Left lung (tissue), 10 donors: Measurements from ENCODE around the gene ARFGAP2. TPM values are rescaled to one million over a fixed set of nuclear protein-coding genes. Genes with fewer than 3 reads are reported as not detected.

Source experiments
- ATAC-seq: fragments of 200-7000 bp; cut with Tn5 transposase; one replicate; pipeline ENCODE4 v1.9.1; 2020; ENCODE audit warnings: moderate library complexity
- DNase-seq, 4 donors: peaks; one replicate each; pipeline ENCODE4 v3.0.0-alpha.2; 2013 to 2020
- H3K27ac ChIP-seq, 2 donors: fragments of 200-600 bp; sonication (generic) in 1 of 2; one replicate each; pipeline versions ENCODE4 v1.5.0 to v1.8.0; 2020 to 2021
- H3K27me3 ChIP-seq, 2 donors: fragments of 200-600 bp; sonication (generic) in 1 of 2; one replicate each; pipeline versions ENCODE4 v1.5.0 to v1.8.0; 2020 to 2021
- H3K36me3 ChIP-seq, 2 donors: fragments of 200-600 bp; sonication (generic) in 1 of 2; one replicate each; pipeline versions ENCODE4 v1.5.0 to v1.8.0; 2020 to 2021
- H3K4me1 ChIP-seq, 2 donors: fragments of 200-600 bp; one replicate each; pipeline ENCODE4 v1.8.0; 2021
- H3K4me3 ChIP-seq, 2 donors: fragments of 200-600 bp; sonication (generic) in 1 of 2; one replicate each; pipeline versions ENCODE4 v1.5.0 to v1.8.0; 2020 to 2021; ENCODE audit warnings: mild to moderate bottlenecking in 1 of 2
- H3K9me3 ChIP-seq, 2 donors: fragments of 200-600 bp; sonication (generic) in 1 of 2; one replicate each; pipeline versions ENCODE4 v1.5.0 to v1.8.0; 2020 to 2021
- intact Hi-C, 2 donors: fragments of 100-400 bp; cut with DNase I; formaldehyde crosslinking; loops; one replicate each; pipeline versions ENCODE4 v1.11.2 to v1.14.2; 2022
- polyA plus RNA-seq, 6 donors: library from polyadenylated mRNA; unstranded; fragments of 120-200 nt; gene quantifications; one replicate each; pipeline ENCODE4 v1.2.1, GENCODE V29; 2013; ENCODE audit not compliant: insufficient read length in 6 of 6
- total RNA-seq, 2 donors: library from RNA; stranded (reverse); fragmentation: NEBNext Ultra II Directional; extraction: Animal tissue kit (Norgen Biotek cat#: 25700); gene quantifications; one replicate each; pipeline ENCODE4 v1.2.1, GENCODE V29; 2021
- TF ChIP-seq, protein P1 (sequence below), 2 donors: fragments of 200-600 bp; sonication (generic) in 1 of 2; IDR thresholded peaks; one replicate each; pipeline versions ENCODE4 v1.5.0 to v1.8.0; 2021; ENCODE audit warnings: antibody characterized with exemption in 2 of 2
- donor health status: DM: no; HTN: yes; CAD: no.
- donor health status: DM: no; HTN: no; CAD: no.

ARFGAP2 gene
- total and polyA plus RNA-seq, 8 donors = 79.1 to 103 (median 92.4) TPM

DNA sequence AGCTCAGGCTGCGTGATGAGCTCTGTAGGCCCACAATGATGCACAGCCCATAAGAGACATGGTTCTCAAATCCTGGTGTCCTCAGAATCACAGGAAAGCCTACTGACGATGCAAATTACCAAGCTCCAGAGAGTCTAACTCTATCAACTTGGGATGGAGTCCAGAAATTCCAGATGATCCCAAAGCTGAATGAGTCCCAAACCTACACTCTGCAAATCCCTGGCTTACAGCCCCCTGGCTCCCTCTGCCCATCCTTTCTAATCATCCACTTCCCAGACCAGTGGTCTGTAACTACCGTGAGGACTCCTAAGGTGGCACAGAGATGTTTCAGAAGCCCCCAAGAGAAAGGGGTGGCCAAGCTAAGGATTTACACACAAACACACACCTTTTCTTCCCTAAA, 13.5 kb downstream of the ARFGAP2 start:
- intact Hi-C loops = loop anchor here in 1 of 2 donors (5.0 kb wide), 1 partner anchor 276 kb away; no protein-coding TSS in a partner anchor
- Histone ChIP-seq H3K4me1 (no peaks in the 10 kb centered on the region), H3K4me3 (no peak overlapping the region), H3K27me3 (no peaks in the 10 kb centered on the region), H3K9me3 (no peaks in the 10 kb centered on the region), H3K27ac (no peak overlapping the region), H3K36me3 (peaks cover 3 to 61% of the 10 kb centered on the region in 2 donors)
- DNase-seq (peak in 1 of 4 donors; percentile 21), ATAC-seq (no peak)
- TF ChIP-seq, protein P1, sequence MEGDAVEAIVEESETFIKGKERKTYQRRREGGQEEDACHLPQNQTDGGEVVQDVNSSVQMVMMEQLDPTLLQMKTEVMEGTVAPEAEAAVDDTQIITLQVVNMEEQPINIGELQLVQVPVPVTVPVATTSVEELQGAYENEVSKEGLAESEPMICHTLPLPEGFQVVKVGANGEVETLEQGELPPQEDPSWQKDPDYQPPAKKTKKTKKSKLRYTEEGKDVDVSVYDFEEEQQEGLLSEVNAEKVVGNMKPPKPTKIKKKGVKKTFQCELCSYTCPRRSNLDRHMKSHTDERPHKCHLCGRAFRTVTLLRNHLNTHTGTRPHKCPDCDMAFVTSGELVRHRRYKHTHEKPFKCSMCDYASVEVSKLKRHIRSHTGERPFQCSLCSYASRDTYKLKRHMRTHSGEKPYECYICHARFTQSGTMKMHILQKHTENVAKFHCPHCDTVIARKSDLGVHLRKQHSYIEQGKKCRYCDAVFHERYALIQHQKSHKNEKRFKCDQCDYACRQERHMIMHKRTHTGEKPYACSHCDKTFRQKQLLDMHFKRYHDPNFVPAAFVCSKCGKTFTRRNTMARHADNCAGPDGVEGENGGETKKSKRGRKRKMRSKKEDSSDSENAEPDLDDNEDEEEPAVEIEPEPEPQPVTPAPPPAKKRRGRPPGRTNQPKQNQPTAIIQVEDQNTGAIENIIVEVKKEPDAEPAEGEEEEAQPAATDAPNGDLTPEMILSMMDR (IDR thresholded peaks at IDR 0.05) = no peak

DNA sequence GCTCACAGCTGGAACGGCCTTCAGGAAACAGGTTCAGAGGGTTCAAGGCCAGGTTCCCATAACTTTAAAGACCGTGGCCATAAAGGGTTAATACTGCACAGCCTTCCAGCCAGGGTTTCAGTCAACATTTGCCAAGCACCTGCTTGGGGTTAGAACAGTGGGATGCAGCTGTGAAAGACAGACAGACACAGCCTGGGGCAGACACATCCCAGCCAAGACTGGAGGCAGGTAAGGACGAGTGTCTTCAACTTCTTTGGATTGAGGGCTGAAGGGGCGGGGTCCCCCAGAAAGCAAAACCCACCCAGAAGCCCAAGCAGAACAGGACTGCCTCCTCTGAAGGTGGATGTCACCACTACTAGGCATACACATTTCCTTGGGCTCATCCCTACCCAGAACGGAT, 14.3 kb downstream of the ARFGAP2 start:
- Histone ChIP-seq H3K4me3 (no peak overlapping the region), H3K27me3 (no peaks in the 10 kb centered on the region), H3K27ac (no peak overlapping the region), H3K4me1 (no peaks in the 10 kb centered on the region), H3K9me3 (no peaks in the 10 kb centered on the region), H3K36me3 (peaks cover 0 to 54% of the 10 kb centered on the region in 2 donors)
- DNase-seq (no peak), ATAC-seq (no peak)
- intact Hi-C loops = loop anchor here in 1 of 2 donors (5.0 kb wide), 1 partner anchor 275 kb away; no protein-coding TSS in a partner anchor
- TF ChIP-seq, protein P1 (IDR thresholded peaks at IDR 0.05) = no peak

GRCh38 chr11:47161890-47162289, 14.8 kb downstream of the ARFGAP2 start:
- H3K4me1 ChIP-seq = no peaks in the 10 kb centered on the region
- no peaks in the 10 kb centered on the region for H3K9me3 ChIP-seq
- no peak overlapping the region for H3K4me3 ChIP-seq
- ATAC-seq = no peak
- intact Hi-C loops = loop anchor here in 1 of 2 donors (5.0 kb wide), 1 partner anchor 275 kb away; no protein-coding TSS in a partner anchor
- no peak for DNase-seq
- TF ChIP-seq, protein P1 (IDR thresholded peaks at IDR 0.05) = no peak
- no peaks in the 10 kb centered on the region for H3K27me3 ChIP-seq
- H3K36me3 ChIP-seq = peaks cover 0 to 48% of the 10 kb centered on the region in 2 donors
- H3K27ac ChIP-seq = no peak overlapping the region

GRCh38 chr11:47161134-47161854, 15.4 kb downstream of the ARFGAP2 start:
- Histone ChIP-seq H3K9me3 (no peaks in the 10 kb centered on the region), H3K4me3 (no peak overlapping the region), H3K36me3 (peaks cover 0 to 42% of the 10 kb centered on the region in 2 donors), H3K4me1 (no peaks in the 10 kb centered on the region), H3K27ac (no peak overlapping the region), H3K27me3 (no peaks in the 10 kb centered on the region)
- DNase-seq = peak in 2 of 4 donors; percentile 64 to 79
- ATAC-seq = peak; percentile 78
- intact Hi-C loops = loop anchor here in 1 of 2 donors (5.0 kb wide), 1 partner anchor 274 kb away; no protein-coding TSS in a partner anchor
- TF ChIP-seq, protein P1 (IDR thresholded peaks at IDR 0.05) = peak; percentile 40 to 58

DNA sequence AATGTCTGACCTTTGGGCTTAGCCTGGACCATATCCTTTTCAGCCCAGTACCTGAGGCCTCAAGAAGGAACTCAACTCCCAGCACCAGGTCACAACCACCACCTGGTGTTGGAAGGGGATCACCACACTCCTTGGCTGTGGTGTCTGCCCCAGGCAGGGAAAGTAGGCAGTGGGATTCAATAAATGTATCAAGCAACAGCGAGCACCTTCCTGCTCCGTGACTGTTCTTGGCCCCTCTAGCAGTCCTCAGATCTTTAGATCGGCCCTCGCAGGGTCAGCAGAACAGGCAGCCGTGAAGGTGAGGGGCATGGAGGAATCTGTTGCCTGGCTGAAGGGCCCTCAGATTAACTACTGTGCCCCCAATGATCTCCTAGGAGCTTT, 15.9 kb downstream of the ARFGAP2 start:
- Histone ChIP-seq H3K9me3 (no peaks in the 10 kb centered on the region), H3K27ac (no peak overlapping the region)

More for the DNA sequence above, 15.9 kb downstream of the ARFGAP2 start:
- no peaks in the 10 kb centered on the region for H3K27me3 ChIP-seq
- TF ChIP-seq, protein P1 (IDR thresholded peaks at IDR 0.05) = no peak
- ATAC-seq (no peak), DNase-seq (no peak)
- peaks cover 0 to 37% of the 10 kb centered on the region in 2 donors for H3K36me3 ChIP-seq
- no peak overlapping the region for H3K4me3 ChIP-seq
- H3K4me1 ChIP-seq = no peaks in the 10 kb centered on the region
- intact Hi-C loops = loop anchor here in 1 of 2 donors (5.0 kb wide), 1 partner anchor 273 kb away; no protein-coding TSS in a partner anchor
